ENCODE measurements around the gene CHMP4B. TPM values are rescaled to one million over a fixed set of nuclear protein-coding genes. Genes with fewer than 3 reads are reported as not detected.

Gene CHMP4B
- total and polyA plus RNA-seq, 5 donors from 2014 or later, result 3.1 to 49.0 (median 4.8) TPM

- no peak overlapping the region for H3K4me3 Mint-ChIP-seq
- Histone ChIP-seq H3K4me1 (ENCODE audit: control insufficient read depth, insufficient read depth, low read length, poor library complexity, severe bottlenecking) (peaks cover 12% of the 10 kb centered on the region), H3K36me3 (ENCODE audit: control insufficient read depth, insufficient read depth, low read length) (peaks cover 15% of the 10 kb centered on the region), H3K4me3 (ENCODE audit: low read depth, low read length) (no peak overlapping the region), H3K9me3 (ENCODE audit: control insufficient read depth in 2 of 2, low read length in 2 of 2) (no peaks in the 10 kb centered on the region), H3K27ac (ENCODE audit: insufficient read depth, low read length, poor library complexity, severe bottlenecking) (no peak overlapping the region), H3K27me3 (ENCODE audit: control insufficient read depth, insufficient read depth, low read length) (no peaks in the 10 kb centered on the region)
- peaks cover 38 to 78% (median 51%) of the 10 kb centered on the region in 4 donors for H3K4me1 Mint-ChIP-seq
- ATAC-seq (ENCODE audit: low read depth in 2 of 2) (no peak), DNase-seq (no peak)
- H3K27ac Mint-ChIP-seq, result peak overlapping the region in 2 of 3 donors; percentile 1 to 17
- H3K27me3 Mint-ChIP-seq, result no peaks in the 10 kb centered on the region
- peaks cover 0 to 1% (median 0%) of the 10 kb centered on the region in 7 donors for H3K9me3 Mint-ChIP-seq
- peaks cover 40% of the 10 kb centered on the region for H3K36me3 Mint-ChIP-seq
These were observed 24.5 kb downstream of the CHMP4B start for GRCh38 chr20:33835615-33836172.

GRCh38 chr20:33836277-33836676 is 25.1 kb downstream of the CHMP4B start:
- no peaks in the 10 kb centered on the region for H3K9me3 ChIP-seq (ENCODE audit: control insufficient read depth in 2 of 2, low read length in 2 of 2)
- Mint-ChIP-seq H3K4me1 (peaks cover 43 to 81% (median 57%) of the 10 kb centered on the region in 4 donors), H3K4me3 (no peak overlapping the region), H3K36me3 (peaks cover 40% of the 10 kb centered on the region), H3K27ac (peak overlapping the region in 2 of 3 donors; percentile 1 to 72), H3K9me3 (peaks cover 0 to 1% (median 0%) of the 10 kb centered on the region in 7 donors), H3K27me3 (no peaks in the 10 kb centered on the region)
- H3K27me3 ChIP-seq (ENCODE audit: control insufficient read depth, insufficient read depth, low read length), result no peaks in the 10 kb centered on the region
- peaks cover 15% of the 10 kb centered on the region for H3K36me3 ChIP-seq (ENCODE audit: control insufficient read depth, insufficient read depth, low read length)
- ATAC-seq (ENCODE audit: low read depth in 2 of 2), result no peak
- H3K27ac ChIP-seq (ENCODE audit: insufficient read depth, low read length, poor library complexity, severe bottlenecking), result no peak overlapping the region
- no peak for DNase-seq
- H3K4me3 ChIP-seq (ENCODE audit: low read depth, low read length), result no peak overlapping the region
- peaks cover 15% of the 10 kb centered on the region for H3K4me1 ChIP-seq (ENCODE audit: control insufficient read depth, insufficient read depth, low read length, poor library complexity, severe bottlenecking)

GRCh38 chr20:33837096-33837830 is 26.1 kb downstream of the CHMP4B start:
- Mint-ChIP-seq H3K27ac (peak overlapping the region; percentile 33 to 78 (median 78)), H3K4me1 (peaks cover 49 to 83% (median 61%) of the 10 kb centered on the region in 4 donors), H3K27me3 (no peaks in the 10 kb centered on the region), H3K36me3 (peaks cover 32% of the 10 kb centered on the region), H3K4me3 (peak overlapping the region in 1 of 4 donors; percentile 33), H3K9me3 (peaks cover 0 to 1% (median 0%) of the 10 kb centered on the region in 7 donors)
- Histone ChIP-seq H3K4me1 (ENCODE audit: control insufficient read depth, insufficient read depth, low read length, poor library complexity, severe bottlenecking) (peaks cover 25% of the 10 kb centered on the region), H3K36me3 (ENCODE audit: control insufficient read depth, insufficient read depth, low read length) (peaks cover 9% of the 10 kb centered on the region), H3K27me3 (ENCODE audit: control insufficient read depth, insufficient read depth, low read length) (no peaks in the 10 kb centered on the region), H3K9me3 (ENCODE audit: control insufficient read depth in 2 of 2, low read length in 2 of 2) (no peaks in the 10 kb centered on the region), H3K4me3 (ENCODE audit: low read depth, low read length) (no peak overlapping the region), H3K27ac (ENCODE audit: insufficient read depth, low read length, poor library complexity, severe bottlenecking) (no peak overlapping the region)
- DNase-seq, result peak in 1 of 3 donors; percentile 39
- no peak for ATAC-seq (ENCODE audit: low read depth in 2 of 2)

GRCh38 chr20:33838035-33838864 is 27.1 kb downstream of the CHMP4B start:
- H3K27me3 Mint-ChIP-seq, result no peaks in the 10 kb centered on the region
- H3K36me3 Mint-ChIP-seq, result peaks cover 25% of the 10 kb centered on the region
- DNase-seq (no peak), ATAC-seq (ENCODE audit: low read depth in 2 of 2) (no peak)
- H3K27ac Mint-ChIP-seq, result peak overlapping the region in 1 of 3 donors; percentile 78
- no peaks in the 10 kb centered on the region for H3K9me3 ChIP-seq (ENCODE audit: control insufficient read depth in 2 of 2, low read length in 2 of 2)
- H3K27ac ChIP-seq (ENCODE audit: insufficient read depth, low read length, poor library complexity, severe bottlenecking), result no peak overlapping the region
- peaks cover 7% of the 10 kb centered on the region for H3K36me3 ChIP-seq (ENCODE audit: control insufficient read depth, insufficient read depth, low read length)
- H3K4me1 ChIP-seq (ENCODE audit: control insufficient read depth, insufficient read depth, low read length, poor library complexity, severe bottlenecking), result peaks cover 35% of the 10 kb centered on the region
- H3K4me1 Mint-ChIP-seq, result peaks cover 56 to 89% (median 68%) of the 10 kb centered on the region in 4 donors
- H3K27me3 ChIP-seq (ENCODE audit: control insufficient read depth, insufficient read depth, low read length), result no peaks in the 10 kb centered on the region
- H3K4me3 Mint-ChIP-seq, result peak overlapping the region in 1 of 4 donors; percentile 9
- H3K9me3 Mint-ChIP-seq, result peaks cover 0 to 1% (median 0%) of the 10 kb centered on the region in 7 donors
- H3K4me3 ChIP-seq (ENCODE audit: low read depth, low read length), result no peak overlapping the region

- Mint-ChIP-seq H3K27ac (no peak overlapping the region), H3K4me1 (peaks cover 60 to 95% (median 76%) of the 10 kb centered on the region in 4 donors), H3K27me3 (no peaks in the 10 kb centered on the region), H3K36me3 (peaks cover 14% of the 10 kb centered on the region), H3K9me3 (no peaks in the 10 kb centered on the region), H3K4me3 (no peak overlapping the region)
- Histone ChIP-seq H3K4me3 (ENCODE audit: low read depth, low read length) (no peak overlapping the region), H3K27me3 (ENCODE audit: control insufficient read depth, insufficient read depth, low read length) (no peaks in the 10 kb centered on the region), H3K27ac (ENCODE audit: insufficient read depth, low read length, poor library complexity, severe bottlenecking) (no peak overlapping the region), H3K9me3 (ENCODE audit: control insufficient read depth in 2 of 2, low read length in 2 of 2) (no peaks in the 10 kb centered on the region), H3K36me3 (ENCODE audit: control insufficient read depth, insufficient read depth, low read length) (peaks cover 4% of the 10 kb centered on the region), H3K4me1 (ENCODE audit: control insufficient read depth, insufficient read depth, low read length, poor library complexity, severe bottlenecking) (peaks cover 47% of the 10 kb centered on the region)
- no peak for DNase-seq
- ATAC-seq (ENCODE audit: low read depth in 2 of 2), result no peak
These were observed 28.4 kb downstream of the CHMP4B start for GRCh38 chr20:33839591-33839990.

- Mint-ChIP-seq H3K27me3 (no peaks in the 10 kb centered on the region), H3K27ac (peak overlapping the region in 1 of 3 donors; percentile 39)
These were observed 29.0 kb downstream of the CHMP4B start for GRCh38 chr20:33840160-33840559.

GRCh38 chr20:33840759-33841435 is 29.7 kb downstream of the CHMP4B start:
- ATAC-seq (ENCODE audit: low read depth in 2 of 2) (no peak), DNase-seq (no peak)
- no peaks in the 10 kb centered on the region for H3K9me3 ChIP-seq (ENCODE audit: control insufficient read depth in 2 of 2, low read length in 2 of 2)
- H3K4me3 ChIP-seq (ENCODE audit: low read depth, low read length), result no peak overlapping the region
- Mint-ChIP-seq H3K27me3 (no peaks in the 10 kb centered on the region), H3K9me3 (no peaks in the 10 kb centered on the region), H3K4me3 (no peak overlapping the region), H3K4me1 (peaks cover 49 to 96% (median 70%) of the 10 kb centered on the region in 4 donors), H3K27ac (peak overlapping the region in 2 of 3 donors; percentile 39 to 65), H3K36me3 (peaks cover 2% of the 10 kb centered on the region)
- H3K27me3 ChIP-seq (ENCODE audit: control insufficient read depth, insufficient read depth, low read length), result no peaks in the 10 kb centered on the region
- no peaks in the 10 kb centered on the region for H3K36me3 ChIP-seq (ENCODE audit: control insufficient read depth, insufficient read depth, low read length)
- H3K27ac ChIP-seq (ENCODE audit: insufficient read depth, low read length, poor library complexity, severe bottlenecking), result no peak overlapping the region
- H3K4me1 ChIP-seq (ENCODE audit: control insufficient read depth, insufficient read depth, low read length, poor library complexity, severe bottlenecking), result peaks cover 43% of the 10 kb centered on the region

More at GRCh38 chr20:33840160-33840559, 29.0 kb downstream of the CHMP4B start:
- H3K4me1 Mint-ChIP-seq, result peaks cover 57 to 95% (median 74%) of the 10 kb centered on the region in 4 donors
- no peaks in the 10 kb centered on the region for H3K9me3 Mint-ChIP-seq
- DNase-seq, result no peak
- Histone ChIP-seq H3K36me3 (ENCODE audit: control insufficient read depth, insufficient read depth, low read length) (peaks cover 4% of the 10 kb centered on the region), H3K27ac (ENCODE audit: insufficient read depth, low read length, poor library complexity, severe bottlenecking) (no peak overlapping the region), H3K27me3 (ENCODE audit: control insufficient read depth, insufficient read depth, low read length) (no peaks in the 10 kb centered on the region), H3K4me3 (ENCODE audit: low read depth, low read length) (no peak overlapping the region), H3K9me3 (ENCODE audit: control insufficient read depth in 2 of 2, low read length in 2 of 2) (no peaks in the 10 kb centered on the region), H3K4me1 (ENCODE audit: control insufficient read depth, insufficient read depth, low read length, poor library complexity, severe bottlenecking) (peaks cover 45% of the 10 kb centered on the region)
- ATAC-seq (ENCODE audit: low read depth in 2 of 2), result no peak
- peak overlapping the region in 1 of 4 donors; percentile 33 for H3K4me3 Mint-ChIP-seq
- peaks cover 10% of the 10 kb centered on the region for H3K36me3 Mint-ChIP-seq
